Measurements from ENCODE around the gene BCOR.

Gene BCOR

GRCh38 chrX:40080894-40081678 is 16.7 kb downstream of the BCOR start:
- DNase-seq (ENCODE audit: low spot score): no peak
- no peak for TF ChIP-seq CTCF (IDR thresholded peaks at IDR 0.05; ENCODE audit: extremely low read depth, insufficient read depth, missing control alignments)
- in situ Hi-C loops (cut with MboI; ENCODE audit: low pct_unique_long_range_greater_than_20kb, low sequenced_read_pairs, unreplicated experiment): no loop called here

- in situ Hi-C loops (cut with MboI; ENCODE audit: low pct_unique_long_range_greater_than_20kb, low sequenced_read_pairs, unreplicated experiment): no loop called here
- no peak for TF ChIP-seq CTCF (IDR thresholded peaks at IDR 0.05; ENCODE audit: extremely low read depth, insufficient read depth, missing control alignments)
- DNase-seq (ENCODE audit: low spot score): no peak
Measured at GRCh38 chrX:40079572-40079971, 18.2 kb downstream of the BCOR start.

- in situ Hi-C loops (cut with MboI; ENCODE audit: low pct_unique_long_range_greater_than_20kb, low sequenced_read_pairs, unreplicated experiment): no loop called here
- DNase-seq (ENCODE audit: low spot score): no peak
- TF ChIP-seq CTCF (IDR thresholded peaks at IDR 0.05; ENCODE audit: extremely low read depth, insufficient read depth, missing control alignments): no peak
Measured at GRCh38 chrX:40078489-40079227, 19.1 kb downstream of the BCOR start.

GRCh38 chrX:40077906-40078305 is 19.9 kb downstream of the BCOR start:
- DNase-seq (ENCODE audit: low spot score): no peak
- TF ChIP-seq CTCF (IDR thresholded peaks at IDR 0.05; ENCODE audit: extremely low read depth, insufficient read depth, missing control alignments): no peak
- in situ Hi-C loops (cut with MboI; ENCODE audit: low pct_unique_long_range_greater_than_20kb, low sequenced_read_pairs, unreplicated experiment): no loop called here

GRCh38 chrX:40076750-40077575 is 20.8 kb downstream of the BCOR start:
- no peak for DNase-seq (ENCODE audit: low spot score)
- no peak for TF ChIP-seq CTCF (IDR thresholded peaks at IDR 0.05; ENCODE audit: extremely low read depth, insufficient read depth, missing control alignments)
- in situ Hi-C loops (cut with MboI; ENCODE audit: low pct_unique_long_range_greater_than_20kb, low sequenced_read_pairs, unreplicated experiment): no loop called here

GRCh38 chrX:40074959-40075332 is 22.8 kb downstream of the BCOR start:
- DNase-seq (ENCODE audit: low spot score): no peak
- in situ Hi-C loops (cut with MboI; ENCODE audit: low pct_unique_long_range_greater_than_20kb, low sequenced_read_pairs, unreplicated experiment): no loop called here
- TF ChIP-seq CTCF (IDR thresholded peaks at IDR 0.05; ENCODE audit: extremely low read depth, insufficient read depth, missing control alignments): no peak

Measured in GM13977 (cell line).